D721Med (cell line): ENCODE data around the gene ERGIC1.

Source experiments
- DNase-seq: peaks from one replicate; pipeline ENCODE4 v3.0.0; 2011; ENCODE audit warnings: low spot score; ENCODE audit not compliant: insufficient read length
- FAIRE-seq: peaks from 2 replicates; lab custom pipeline; 2011; peaks lifted over from hg19 to GRCh38; lab: Jason Lieb, UNC
- TF ChIP-seq, protein P1 (sequence below): IDR thresholded peaks from 2 replicates; pipeline ENCODE4 v1.5.1; 2012; ENCODE audit warnings: mild to moderate bottlenecking, control low read depth; ENCODE audit not compliant: insufficient read depth; ENCODE audit errors: missing control alignments

Gene ERGIC1

DNA sequence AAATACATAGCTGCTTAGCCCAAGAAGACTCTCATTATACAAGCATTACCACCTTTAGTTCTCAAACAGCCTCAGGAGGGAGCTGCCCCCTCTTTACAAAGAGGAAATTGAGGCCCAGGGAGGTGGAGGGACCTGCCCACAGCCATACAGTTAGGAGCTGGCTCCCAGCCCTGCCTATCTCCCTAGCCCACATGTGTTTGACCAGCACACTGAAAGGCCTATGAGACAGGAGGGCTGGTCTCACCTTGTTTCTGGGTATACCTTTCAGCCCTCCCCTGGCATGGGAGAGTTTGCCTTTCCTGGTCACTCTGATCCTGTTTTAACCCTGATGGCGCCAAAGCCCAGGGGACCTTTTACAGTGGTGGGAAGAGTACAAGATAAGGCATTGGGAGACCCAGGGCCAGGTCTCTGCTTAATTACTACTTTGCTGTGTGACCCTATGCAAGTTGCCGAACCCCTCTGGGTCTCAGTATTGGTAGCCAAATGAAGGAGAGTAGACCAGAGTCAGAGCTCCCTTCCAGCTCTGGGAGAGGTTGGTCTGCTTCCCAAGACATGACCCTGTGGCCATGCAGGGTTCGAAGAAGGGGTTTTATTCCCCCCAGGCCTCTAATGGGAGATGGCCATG, 64.3 kb downstream of the ERGIC1 start:
- DNase-seq (no peak), FAIRE-seq (no peak)
- TF ChIP-seq, protein P1, sequence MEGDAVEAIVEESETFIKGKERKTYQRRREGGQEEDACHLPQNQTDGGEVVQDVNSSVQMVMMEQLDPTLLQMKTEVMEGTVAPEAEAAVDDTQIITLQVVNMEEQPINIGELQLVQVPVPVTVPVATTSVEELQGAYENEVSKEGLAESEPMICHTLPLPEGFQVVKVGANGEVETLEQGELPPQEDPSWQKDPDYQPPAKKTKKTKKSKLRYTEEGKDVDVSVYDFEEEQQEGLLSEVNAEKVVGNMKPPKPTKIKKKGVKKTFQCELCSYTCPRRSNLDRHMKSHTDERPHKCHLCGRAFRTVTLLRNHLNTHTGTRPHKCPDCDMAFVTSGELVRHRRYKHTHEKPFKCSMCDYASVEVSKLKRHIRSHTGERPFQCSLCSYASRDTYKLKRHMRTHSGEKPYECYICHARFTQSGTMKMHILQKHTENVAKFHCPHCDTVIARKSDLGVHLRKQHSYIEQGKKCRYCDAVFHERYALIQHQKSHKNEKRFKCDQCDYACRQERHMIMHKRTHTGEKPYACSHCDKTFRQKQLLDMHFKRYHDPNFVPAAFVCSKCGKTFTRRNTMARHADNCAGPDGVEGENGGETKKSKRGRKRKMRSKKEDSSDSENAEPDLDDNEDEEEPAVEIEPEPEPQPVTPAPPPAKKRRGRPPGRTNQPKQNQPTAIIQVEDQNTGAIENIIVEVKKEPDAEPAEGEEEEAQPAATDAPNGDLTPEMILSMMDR: no peak

DNA sequence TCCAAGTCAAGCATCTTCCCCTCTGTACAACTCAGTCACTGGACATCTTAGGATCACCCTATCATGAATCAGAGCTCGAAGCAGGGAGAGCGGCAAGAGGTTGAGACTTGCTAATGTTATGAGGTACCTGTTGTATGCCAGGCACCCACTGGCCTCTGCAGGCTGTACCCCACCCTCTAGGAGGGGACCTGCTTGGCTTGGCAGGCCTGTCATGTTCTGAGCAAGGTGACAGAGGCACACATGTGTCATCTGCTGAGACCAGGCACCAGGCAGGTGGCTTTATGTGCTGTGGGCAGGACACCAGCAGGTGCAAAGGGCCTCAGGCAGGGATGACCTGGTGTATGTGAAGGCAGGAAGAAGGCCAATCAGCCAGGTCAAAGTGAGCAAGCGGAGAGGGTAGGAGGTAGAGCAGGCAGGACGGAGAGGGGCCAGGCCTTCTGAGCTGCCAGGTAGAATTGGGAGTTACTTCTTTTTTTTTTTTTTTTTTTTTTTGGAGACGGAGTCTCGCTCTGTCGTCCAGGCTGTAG, 64.9 kb downstream of the ERGIC1 start:
- TF ChIP-seq, protein P1: no peak
- DNase-seq: no peak
- FAIRE-seq: no peak

DNA sequence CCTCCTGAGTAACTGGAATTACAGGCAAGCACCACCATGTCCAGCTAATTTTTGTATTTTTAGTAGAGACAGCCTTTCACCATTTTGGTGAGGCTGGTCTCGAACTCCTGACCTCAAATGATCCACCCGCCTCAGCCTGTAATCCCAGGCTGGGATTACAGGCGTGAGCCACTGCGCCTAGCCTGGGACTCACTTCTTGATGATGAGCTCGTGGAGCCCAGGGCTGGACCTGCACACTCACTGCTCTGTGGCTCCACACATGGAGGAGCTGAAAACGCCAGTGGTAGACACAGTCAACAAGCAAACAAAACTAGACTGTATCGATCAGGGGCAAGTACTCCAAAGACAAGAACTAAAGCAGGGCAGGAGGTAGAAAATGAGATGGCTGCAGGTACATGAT, 65.4 kb downstream of the ERGIC1 start:
- DNase-seq (no peak), FAIRE-seq (no peak)
- TF ChIP-seq, protein P1: no peak

DNA sequence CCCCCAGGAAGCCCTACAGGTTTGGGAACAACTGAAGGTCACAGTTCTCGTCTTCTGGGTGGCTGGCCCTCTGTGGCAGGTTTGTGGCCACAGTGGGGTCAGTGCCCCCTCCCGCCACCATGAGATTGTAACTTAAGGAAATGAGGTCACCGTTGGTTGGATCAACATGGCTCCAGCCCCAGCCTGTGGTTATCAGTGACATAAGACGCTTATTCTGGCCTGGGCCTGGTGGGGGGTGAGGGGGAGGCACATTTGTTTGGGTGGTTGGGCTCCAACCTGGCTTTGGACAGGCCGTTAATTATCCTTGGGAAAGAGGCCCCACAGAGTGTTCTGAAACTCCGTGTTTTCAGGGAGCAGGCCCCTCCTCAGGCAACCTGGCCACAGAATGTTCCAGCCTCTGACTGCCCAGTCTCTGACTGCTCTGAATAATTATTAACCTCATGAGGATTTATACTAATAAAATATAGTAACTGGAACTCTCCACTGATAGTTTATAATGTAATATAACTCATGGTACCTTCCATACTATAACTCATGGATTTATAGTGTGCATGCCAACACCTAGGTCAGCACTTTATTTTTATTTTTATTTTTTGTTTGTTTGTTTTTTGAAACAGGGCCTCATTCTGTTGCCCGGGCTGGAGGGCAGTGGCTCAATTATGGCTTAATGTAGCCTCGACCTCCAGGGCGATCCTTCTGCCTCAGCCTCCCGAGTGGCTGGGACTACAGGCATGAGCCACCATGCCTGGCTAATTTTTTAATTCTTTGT, 67.1 kb downstream of the ERGIC1 start:
- no peak for FAIRE-seq
- no peak for DNase-seq
- TF ChIP-seq, protein P1: no peak

DNA sequence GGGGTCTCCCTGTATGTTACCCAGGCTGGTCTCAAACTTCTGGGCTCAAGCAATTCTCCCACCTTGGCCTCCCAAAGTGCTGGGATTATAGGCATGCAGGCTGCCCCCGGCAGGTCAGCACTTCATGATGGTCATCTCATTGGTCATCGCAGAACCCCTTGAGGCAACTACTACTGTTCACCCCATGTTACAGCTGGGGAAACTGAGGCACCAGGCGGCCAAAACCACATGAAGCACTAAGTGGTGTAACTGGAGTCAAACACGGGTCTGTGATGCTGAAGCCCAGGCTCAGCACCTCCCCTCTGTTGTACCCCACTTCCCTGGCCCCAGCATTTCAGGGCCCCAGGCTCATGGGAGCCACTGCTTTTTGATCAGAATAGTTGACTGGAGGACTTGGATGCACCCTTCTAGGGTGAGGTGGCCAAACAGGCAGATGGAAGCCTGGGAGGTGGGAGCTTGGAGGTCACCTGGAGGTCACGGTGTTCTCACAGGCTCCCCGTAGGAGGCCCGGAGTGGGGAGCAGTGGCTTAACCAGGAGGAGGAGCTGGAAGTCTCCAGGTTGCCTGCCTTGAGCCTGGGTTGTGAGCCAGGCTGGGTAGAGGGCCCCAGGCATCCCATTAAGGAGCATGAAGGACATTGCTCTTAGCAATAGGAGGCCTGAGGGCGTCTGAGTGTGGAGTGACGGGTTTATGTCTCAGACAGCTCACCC, 67.9 kb downstream of the ERGIC1 start:
- DNase-seq: no peak
- no peak for FAIRE-seq
- TF ChIP-seq, protein P1: no peak

DNA sequence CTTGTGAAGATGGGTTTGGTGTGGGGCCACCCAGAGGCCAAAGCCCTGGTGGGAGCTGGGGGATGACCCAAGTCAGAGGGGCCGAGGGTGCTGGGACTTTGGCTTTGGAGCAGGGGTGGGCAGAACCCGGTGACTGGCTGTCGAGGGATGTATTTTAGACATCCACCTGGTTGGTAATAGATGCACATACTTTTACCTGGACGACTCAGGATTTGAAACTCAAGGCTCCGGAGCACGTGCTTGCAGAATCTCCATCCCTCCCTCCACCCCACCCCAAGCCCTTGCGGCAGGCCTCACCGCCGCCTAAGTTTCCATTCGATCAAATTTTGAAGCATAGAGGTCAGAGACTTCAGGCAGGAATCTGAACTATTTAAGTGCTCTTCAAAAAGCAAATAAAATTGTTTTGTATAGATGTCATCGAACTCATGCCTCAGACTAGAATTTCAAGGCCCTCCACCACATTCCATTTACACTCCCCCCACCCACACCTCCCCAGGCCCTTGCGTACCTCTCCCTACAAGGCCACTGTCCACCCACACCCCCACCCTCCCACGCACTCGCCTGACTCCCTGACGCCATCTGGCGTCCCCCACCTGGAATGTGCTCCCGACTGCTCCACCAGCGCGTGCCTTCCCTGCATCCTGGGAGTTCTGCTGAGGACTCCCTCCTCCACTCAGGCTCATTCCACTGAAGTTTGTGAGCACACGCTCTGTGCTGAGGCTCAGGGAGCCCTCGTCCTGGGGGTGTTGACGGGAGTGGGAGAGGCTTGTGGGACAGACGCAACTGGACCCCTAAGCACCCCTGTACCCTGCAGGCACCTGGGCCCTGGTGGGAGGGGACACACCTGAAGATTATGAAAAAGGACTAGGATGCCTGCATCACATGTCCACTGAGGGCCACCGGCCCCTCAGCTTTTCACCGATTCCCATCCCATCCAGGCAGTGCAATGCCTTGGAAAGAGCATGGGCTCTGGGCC, 68.7 kb downstream of the ERGIC1 start:
- FAIRE-seq (no peak), DNase-seq (peak; percentile 74)
- TF ChIP-seq, protein P1: peak; percentile 61
